Left ventricle myocardium inferior (tissue), 1 donor: ENCODE results near the gene MUSTN1. TPM values are rescaled to one million over a fixed set of nuclear protein-coding genes. Genes with fewer than 3 reads are reported as not detected.
A peak's percentile ranks its signal among the peaks of the same experiment; 100 is the strongest.

ENCODE experiments used
- DNase-seq: peaks from one replicate; pipeline ENCODE4 v3.0.0-alpha.2; 2020
- H3K27ac ChIP-seq: fragments of 200-600 bp; replicated peaks from 2 replicates; pipeline ENCODE4 v1.8.0; 2021
- H3K27me3 ChIP-seq: fragments of 200-600 bp; 2 replicates; pipeline ENCODE4 v1.8.0; 2021; ENCODE audit warnings: low read depth
- H3K36me3 ChIP-seq: fragments of 200-600 bp; 2 replicates; pipeline ENCODE4 v1.8.0; 2021
- H3K4me1 ChIP-seq: fragments of 200-600 bp; 2 replicates; pipeline ENCODE4 v1.8.0; 2021
- H3K4me3 ChIP-seq: fragments of 200-600 bp; 2 replicates; pipeline ENCODE4 v1.8.0; 2021; ENCODE audit warnings: mild to moderate bottlenecking, moderate library complexity
- H3K9me3 ChIP-seq: fragments of 200-600 bp; replicated peaks from 2 replicates; pipeline ENCODE4 v1.8.0; 2021
- intact Hi-C: fragments of 100-400 bp; cut with micrococcal nuclease; formaldehyde crosslinking; loops from one replicate; pipeline ENCODE4 v1.11.0; 2022
- total RNA-seq: library from RNA; stranded (reverse); fragmentation: NEBNext Ultra II Directional; extraction: Animal tissue kit (Norgen Biotek cat#: 25700); gene quantifications from one replicate; pipeline ENCODE4 v1.2.1, GENCODE V29; 2021
- TF ChIP-seq, protein P1 (sequence below): fragments of 200-600 bp; IDR thresholded peaks from 2 replicates; pipeline ENCODE4 v1.8.0; 2021; ENCODE audit warnings: antibody characterized with exemption, mild to moderate bottlenecking, borderline replicate concordance
- donor health status: DM: no; HTN: yes; CAD: no; lungs with severe emphysema.

Gene MUSTN1
- total RNA-seq, 1 donor from 2014 or later, result 32.7 TPM

DNA sequence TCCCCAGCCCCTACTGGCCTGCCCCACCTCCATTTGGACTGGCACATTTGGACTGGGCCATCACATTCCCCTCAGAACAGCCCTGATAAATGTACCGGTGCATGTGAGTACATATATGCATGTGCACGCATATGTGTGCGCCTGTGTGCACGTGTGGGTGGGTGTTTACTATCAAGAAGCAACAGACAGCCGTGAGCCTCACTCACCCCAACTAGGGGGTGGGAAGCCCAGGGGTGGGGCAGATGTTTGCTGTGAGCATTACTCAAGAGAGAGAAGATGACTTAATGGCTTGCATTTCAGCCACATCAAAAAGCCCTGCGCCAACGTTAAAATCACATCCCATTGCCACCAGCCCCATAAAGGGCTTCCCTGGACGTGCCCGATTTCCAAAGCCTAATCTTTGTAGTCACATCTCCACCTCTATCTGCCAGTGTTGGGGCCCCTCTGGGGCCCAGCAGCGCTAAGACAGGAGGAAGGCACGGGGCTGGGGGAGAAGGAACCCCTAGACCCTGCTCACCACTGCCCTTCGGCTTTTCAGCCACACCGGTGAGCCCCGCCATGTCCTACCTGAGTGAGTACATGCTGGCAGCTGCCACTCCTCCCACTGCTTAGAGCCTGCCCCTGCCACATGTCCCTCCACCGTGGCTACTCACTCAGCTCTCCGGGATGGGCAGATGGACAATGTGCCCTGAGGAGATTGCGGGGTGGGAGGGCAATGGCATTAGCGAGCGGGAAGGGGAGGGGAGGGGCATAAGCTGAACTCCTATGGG, 29.4 kb downstream of the MUSTN1 start:
- no peaks in the 10 kb centered on the region for H3K36me3 ChIP-seq
- H3K4me1 ChIP-seq, result no peaks in the 10 kb centered on the region
- intact Hi-C loops, result no loop called here
- DNase-seq, result no peak
- peaks cover 16% of the 10 kb centered on the region for H3K27me3 ChIP-seq
- no peak overlapping the region for H3K4me3 ChIP-seq
- TF ChIP-seq, protein P1, sequence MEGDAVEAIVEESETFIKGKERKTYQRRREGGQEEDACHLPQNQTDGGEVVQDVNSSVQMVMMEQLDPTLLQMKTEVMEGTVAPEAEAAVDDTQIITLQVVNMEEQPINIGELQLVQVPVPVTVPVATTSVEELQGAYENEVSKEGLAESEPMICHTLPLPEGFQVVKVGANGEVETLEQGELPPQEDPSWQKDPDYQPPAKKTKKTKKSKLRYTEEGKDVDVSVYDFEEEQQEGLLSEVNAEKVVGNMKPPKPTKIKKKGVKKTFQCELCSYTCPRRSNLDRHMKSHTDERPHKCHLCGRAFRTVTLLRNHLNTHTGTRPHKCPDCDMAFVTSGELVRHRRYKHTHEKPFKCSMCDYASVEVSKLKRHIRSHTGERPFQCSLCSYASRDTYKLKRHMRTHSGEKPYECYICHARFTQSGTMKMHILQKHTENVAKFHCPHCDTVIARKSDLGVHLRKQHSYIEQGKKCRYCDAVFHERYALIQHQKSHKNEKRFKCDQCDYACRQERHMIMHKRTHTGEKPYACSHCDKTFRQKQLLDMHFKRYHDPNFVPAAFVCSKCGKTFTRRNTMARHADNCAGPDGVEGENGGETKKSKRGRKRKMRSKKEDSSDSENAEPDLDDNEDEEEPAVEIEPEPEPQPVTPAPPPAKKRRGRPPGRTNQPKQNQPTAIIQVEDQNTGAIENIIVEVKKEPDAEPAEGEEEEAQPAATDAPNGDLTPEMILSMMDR, result no peak
- H3K27ac ChIP-seq, result no peak overlapping the region
- H3K9me3 ChIP-seq, result no peaks in the 10 kb centered on the region

DNA sequence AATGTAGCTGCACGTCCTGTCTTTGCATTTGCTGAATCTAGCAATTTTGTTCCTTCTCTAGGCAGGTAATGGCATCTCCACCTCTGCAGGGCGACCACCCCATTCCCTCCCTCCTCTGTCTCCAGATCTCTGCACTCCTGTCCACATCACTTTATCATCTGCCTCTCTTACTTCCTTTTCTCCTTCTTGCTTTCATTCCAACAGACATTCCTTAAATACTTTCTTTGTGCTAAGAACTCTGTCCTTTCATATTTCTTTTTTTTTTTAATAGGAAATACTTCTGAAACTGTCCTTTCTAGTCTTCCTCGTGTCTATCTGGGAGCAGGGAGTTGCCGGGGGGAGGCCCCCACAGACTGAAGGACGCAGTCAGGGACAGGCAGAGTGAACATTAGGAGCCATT, 33.0 kb downstream of the MUSTN1 start:
- intact Hi-C loops, result no loop called here
- Histone ChIP-seq H3K27me3 (peaks cover 16% of the 10 kb centered on the region), H3K9me3 (no peaks in the 10 kb centered on the region), H3K27ac (no peak overlapping the region), H3K36me3 (no peaks in the 10 kb centered on the region), H3K4me3 (no peak overlapping the region), H3K4me1 (no peaks in the 10 kb centered on the region)
- TF ChIP-seq, protein P1, result no peak
- no peak for DNase-seq

DNA sequence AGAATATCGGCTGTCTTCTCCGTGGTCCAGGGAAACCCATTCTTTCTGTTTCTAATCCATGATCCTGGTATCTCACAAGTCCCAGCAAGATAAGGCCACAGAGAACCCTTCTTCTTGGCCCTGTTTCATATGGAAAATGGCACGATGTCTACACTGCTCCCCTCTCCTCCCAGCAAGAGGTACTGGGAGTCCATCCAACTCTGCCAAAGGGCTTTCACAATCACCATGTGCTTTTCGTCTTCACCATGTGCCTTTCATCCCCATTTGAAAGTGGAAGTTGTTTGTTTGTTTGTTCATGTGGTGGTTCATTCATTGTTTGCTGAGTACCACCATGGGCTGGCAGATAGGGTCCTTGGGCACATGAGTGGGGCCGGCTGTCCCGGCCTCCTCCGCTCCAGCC, 34.7 kb downstream of the MUSTN1 start:
- intact Hi-C loops, result no loop called here
- no peaks in the 10 kb centered on the region for H3K4me1 ChIP-seq
- no peak overlapping the region for H3K4me3 ChIP-seq

DNA sequence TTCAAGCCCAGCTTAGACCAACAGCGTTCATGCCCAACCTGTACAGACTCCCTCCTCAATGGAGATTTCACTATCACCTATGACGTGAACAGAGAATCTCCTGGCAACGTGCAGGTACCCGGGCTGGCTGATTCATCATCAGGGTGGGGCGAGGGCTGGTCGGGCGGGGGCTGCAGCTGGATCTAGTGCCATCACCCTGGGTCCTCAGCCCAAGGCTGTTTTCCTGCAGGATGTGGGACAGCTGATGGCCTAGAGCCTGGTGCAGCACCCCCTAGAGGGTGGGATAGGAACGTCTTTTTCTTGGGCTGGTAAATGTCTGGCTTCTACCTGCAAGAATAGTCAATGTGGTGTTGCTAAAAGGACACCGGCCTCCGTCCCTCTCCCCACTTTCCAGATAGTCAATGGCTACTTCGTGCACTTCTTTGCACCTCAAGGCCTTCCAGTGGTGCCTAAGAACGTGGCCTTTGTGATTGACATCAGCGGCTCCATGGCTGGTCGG, 35.8 kb downstream of the MUSTN1 start:
- H3K9me3 ChIP-seq, result no peaks in the 10 kb centered on the region
- H3K36me3 ChIP-seq, result no peaks in the 10 kb centered on the region
- H3K4me3 ChIP-seq, result no peak overlapping the region
- no peak for DNase-seq
- no peaks in the 10 kb centered on the region for H3K27me3 ChIP-seq
- H3K4me1 ChIP-seq, result no peaks in the 10 kb centered on the region
- intact Hi-C loops, result no loop called here
- TF ChIP-seq, protein P1, result peak; percentile 41
- H3K27ac ChIP-seq, result no peak overlapping the region

More for the DNA sequence above, 34.7 kb downstream of the MUSTN1 start:
- TF ChIP-seq, protein P1, result no peak
- no peak for DNase-seq
- H3K27ac ChIP-seq, result no peak overlapping the region
- H3K9me3 ChIP-seq, result no peaks in the 10 kb centered on the region
- H3K36me3 ChIP-seq, result no peaks in the 10 kb centered on the region
- H3K27me3 ChIP-seq, result peaks cover 3% of the 10 kb centered on the region

DNA sequence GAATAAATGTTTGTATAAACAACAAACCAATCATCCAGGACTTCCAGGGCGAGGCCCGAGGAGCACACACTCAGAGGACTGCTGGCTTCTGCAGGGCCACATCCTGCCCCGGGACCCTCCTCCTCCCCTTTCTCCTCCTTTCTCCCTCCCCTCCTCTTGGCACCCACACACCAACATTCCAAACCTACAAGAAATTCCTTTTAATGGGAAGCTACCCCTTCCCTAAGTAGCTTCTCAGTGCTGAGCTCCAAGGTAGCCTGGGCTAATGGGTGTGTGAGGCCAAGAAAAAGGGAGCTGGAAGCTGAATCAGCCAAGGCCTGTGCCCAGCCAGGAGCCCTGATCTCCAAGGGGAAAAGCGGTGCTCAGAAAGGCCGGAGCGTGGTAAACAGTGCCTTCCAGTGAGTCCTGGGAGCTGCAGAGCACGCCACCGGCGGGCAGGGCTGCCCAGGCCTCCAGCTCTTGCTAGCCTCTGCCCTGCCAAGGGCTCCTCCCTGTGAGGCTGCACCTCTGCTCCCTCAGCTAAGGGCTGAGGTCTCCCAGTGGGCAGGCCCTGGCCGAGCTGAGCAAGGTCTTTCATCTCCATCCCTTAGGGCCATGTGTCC, 36.3 kb downstream of the MUSTN1 start:
- Histone ChIP-seq H3K27ac (no peak overlapping the region), H3K4me1 (no peaks in the 10 kb centered on the region), H3K4me3 (no peak overlapping the region), H3K27me3 (no peaks in the 10 kb centered on the region), H3K9me3 (no peaks in the 10 kb centered on the region), H3K36me3 (no peaks in the 10 kb centered on the region)
- DNase-seq, result no peak
- TF ChIP-seq, protein P1, result no peak
- intact Hi-C loops, result no loop called here
